Neural progenitor cell (in vitro differentiated cells): ENCODE results near the gene SMU1.

Experiments
- EZH2phosphoT487 ChIP-seq: fragments of 200-600 bp; sonication (generic); IDR thresholded peaks from 2 replicates; pipeline ENCODE4 v1.6.1; 2017; ENCODE audit warnings: antibody characterized with exemption
- TF ChIP-seq, protein P1 (sequence below): fragments of 200-600 bp; sonication (generic); IDR thresholded peaks from 2 replicates; pipeline ENCODE4 v1.5.1; 2017; ENCODE audit warnings: antibody characterized with exemption, mild to moderate bottlenecking

DNA sequence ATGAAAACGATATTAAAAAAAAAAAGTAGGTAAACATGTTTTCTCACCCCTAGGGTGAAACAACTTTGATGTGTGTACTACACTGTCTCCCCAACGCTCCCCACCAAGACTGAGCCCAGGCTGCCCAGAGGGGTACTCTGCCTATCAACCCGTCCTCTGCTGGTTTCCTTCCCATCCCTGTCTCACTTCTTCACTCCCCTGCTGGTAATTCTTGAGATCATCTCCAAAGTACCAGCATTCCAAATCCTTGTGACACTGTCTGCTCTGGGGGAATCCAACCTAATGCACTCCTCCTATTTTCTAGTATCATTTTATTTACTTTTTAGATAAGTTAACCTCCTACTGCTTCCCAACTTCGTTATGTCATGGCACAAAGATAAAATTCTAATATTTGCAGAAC is 68.7 kb downstream of the SMU1 start:
- TF ChIP-seq, protein P1, sequence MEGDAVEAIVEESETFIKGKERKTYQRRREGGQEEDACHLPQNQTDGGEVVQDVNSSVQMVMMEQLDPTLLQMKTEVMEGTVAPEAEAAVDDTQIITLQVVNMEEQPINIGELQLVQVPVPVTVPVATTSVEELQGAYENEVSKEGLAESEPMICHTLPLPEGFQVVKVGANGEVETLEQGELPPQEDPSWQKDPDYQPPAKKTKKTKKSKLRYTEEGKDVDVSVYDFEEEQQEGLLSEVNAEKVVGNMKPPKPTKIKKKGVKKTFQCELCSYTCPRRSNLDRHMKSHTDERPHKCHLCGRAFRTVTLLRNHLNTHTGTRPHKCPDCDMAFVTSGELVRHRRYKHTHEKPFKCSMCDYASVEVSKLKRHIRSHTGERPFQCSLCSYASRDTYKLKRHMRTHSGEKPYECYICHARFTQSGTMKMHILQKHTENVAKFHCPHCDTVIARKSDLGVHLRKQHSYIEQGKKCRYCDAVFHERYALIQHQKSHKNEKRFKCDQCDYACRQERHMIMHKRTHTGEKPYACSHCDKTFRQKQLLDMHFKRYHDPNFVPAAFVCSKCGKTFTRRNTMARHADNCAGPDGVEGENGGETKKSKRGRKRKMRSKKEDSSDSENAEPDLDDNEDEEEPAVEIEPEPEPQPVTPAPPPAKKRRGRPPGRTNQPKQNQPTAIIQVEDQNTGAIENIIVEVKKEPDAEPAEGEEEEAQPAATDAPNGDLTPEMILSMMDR: no peak
- TF ChIP-seq EZH2phosphoT487: no peak
